ENCODE results near the gene HSPB8.

Gene HSPB8

GRCh38 chr12:119235197-119235751 lies 56.5 kb downstream of the HSPB8 start:
- no peak overlapping the region for H3K4me3 ChIP-seq (replicated peaks; ENCODE audit: insufficient read depth, low read length)
- no peaks in the 10 kb centered on the region for H3K27me3 ChIP-seq (ENCODE audit: insufficient read depth, poor library complexity, severe bottlenecking)
- no peak overlapping the region for H3K27ac ChIP-seq (replicated peaks)
- TF ChIP-seq POLR2AphosphoS5 (IDR thresholded peaks at IDR 0.05; ENCODE audit: low read depth) = no peak
- no peak for TF ChIP-seq GABPA (IDR thresholded peaks at IDR 0.05; ENCODE audit: low read depth)
- TF ChIP-seq, protein P1, sequence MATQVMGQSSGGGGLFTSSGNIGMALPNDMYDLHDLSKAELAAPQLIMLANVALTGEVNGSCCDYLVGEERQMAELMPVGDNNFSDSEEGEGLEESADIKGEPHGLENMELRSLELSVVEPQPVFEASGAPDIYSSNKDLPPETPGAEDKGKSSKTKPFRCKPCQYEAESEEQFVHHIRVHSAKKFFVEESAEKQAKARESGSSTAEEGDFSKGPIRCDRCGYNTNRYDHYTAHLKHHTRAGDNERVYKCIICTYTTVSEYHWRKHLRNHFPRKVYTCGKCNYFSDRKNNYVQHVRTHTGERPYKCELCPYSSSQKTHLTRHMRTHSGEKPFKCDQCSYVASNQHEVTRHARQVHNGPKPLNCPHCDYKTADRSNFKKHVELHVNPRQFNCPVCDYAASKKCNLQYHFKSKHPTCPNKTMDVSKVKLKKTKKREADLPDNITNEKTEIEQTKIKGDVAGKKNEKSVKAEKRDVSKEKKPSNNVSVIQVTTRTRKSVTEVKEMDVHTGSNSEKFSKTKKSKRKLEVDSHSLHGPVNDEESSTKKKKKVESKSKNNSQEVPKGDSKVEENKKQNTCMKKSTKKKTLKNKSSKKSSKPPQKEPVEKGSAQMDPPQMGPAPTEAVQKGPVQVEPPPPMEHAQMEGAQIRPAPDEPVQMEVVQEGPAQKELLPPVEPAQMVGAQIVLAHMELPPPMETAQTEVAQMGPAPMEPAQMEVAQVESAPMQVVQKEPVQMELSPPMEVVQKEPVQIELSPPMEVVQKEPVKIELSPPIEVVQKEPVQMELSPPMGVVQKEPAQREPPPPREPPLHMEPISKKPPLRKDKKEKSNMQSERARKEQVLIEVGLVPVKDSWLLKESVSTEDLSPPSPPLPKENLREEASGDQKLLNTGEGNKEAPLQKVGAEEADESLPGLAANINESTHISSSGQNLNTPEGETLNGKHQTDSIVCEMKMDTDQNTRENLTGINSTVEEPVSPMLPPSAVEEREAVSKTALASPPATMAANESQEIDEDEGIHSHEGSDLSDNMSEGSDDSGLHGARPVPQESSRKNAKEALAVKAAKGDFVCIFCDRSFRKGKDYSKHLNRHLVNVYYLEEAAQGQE (IDR thresholded peaks at IDR 0.05; ENCODE audit: insufficient replicate concordance, low read depth) = no peak
- no peak for TF ChIP-seq SPI1 (IDR thresholded peaks at IDR 0.05; ENCODE audit: borderline replicate concordance, low read depth)
- TF ChIP-seq, protein P2, sequence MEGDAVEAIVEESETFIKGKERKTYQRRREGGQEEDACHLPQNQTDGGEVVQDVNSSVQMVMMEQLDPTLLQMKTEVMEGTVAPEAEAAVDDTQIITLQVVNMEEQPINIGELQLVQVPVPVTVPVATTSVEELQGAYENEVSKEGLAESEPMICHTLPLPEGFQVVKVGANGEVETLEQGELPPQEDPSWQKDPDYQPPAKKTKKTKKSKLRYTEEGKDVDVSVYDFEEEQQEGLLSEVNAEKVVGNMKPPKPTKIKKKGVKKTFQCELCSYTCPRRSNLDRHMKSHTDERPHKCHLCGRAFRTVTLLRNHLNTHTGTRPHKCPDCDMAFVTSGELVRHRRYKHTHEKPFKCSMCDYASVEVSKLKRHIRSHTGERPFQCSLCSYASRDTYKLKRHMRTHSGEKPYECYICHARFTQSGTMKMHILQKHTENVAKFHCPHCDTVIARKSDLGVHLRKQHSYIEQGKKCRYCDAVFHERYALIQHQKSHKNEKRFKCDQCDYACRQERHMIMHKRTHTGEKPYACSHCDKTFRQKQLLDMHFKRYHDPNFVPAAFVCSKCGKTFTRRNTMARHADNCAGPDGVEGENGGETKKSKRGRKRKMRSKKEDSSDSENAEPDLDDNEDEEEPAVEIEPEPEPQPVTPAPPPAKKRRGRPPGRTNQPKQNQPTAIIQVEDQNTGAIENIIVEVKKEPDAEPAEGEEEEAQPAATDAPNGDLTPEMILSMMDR (IDR thresholded peaks at IDR 0.05; ENCODE audit: insufficient read depth, low read length) = no peak
- no peak for DNase-seq (ENCODE audit: low read depth in 1 of 2, low spot score in 1 of 2)

GRCh38 chr12:119236372-119236771 lies 57.6 kb downstream of the HSPB8 start:
- Histone ChIP-seq H3K27ac (replicated peaks) (no peak overlapping the region), H3K27me3 (ENCODE audit: insufficient read depth, poor library complexity, severe bottlenecking) (no peaks in the 10 kb centered on the region), H3K4me3 (replicated peaks; ENCODE audit: insufficient read depth, low read length) (no peak overlapping the region)
- no peak for DNase-seq (ENCODE audit: low read depth in 1 of 2, low spot score in 1 of 2)
- no peak for TF ChIP-seq GABPA (IDR thresholded peaks at IDR 0.05; ENCODE audit: low read depth)
- TF ChIP-seq SPI1 (IDR thresholded peaks at IDR 0.05; ENCODE audit: borderline replicate concordance, low read depth) = no peak
- no peak for TF ChIP-seq POLR2AphosphoS5 (IDR thresholded peaks at IDR 0.05; ENCODE audit: low read depth)
- TF ChIP-seq, protein P1 (IDR thresholded peaks at IDR 0.05; ENCODE audit: insufficient replicate concordance, low read depth) = no peak
- TF ChIP-seq, protein P2 (IDR thresholded peaks at IDR 0.05; ENCODE audit: insufficient read depth, low read length) = no peak

DNA sequence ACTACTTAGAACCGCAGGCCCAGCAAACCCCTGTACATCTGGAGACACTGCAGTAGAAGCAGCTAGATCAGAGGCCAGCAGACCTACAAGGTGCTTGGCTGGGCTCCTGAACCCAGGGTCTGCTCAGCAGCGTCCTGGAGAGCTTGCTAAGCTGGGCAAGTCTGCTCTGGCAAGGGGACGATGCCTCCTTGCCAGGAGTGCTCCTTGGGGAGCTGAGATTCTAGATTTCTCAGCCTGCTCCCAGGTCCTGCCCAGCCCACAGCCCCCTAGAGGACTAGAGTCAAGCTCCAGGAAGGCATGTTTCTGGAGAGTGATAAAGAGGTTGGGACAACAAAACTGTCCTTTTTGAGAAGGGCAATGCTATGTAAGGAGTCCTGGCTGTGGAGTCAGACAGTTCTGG lies 60.3 kb downstream of the HSPB8 start:
- no peak overlapping the region for H3K27ac ChIP-seq (replicated peaks)
- TF ChIP-seq, protein P2 (IDR thresholded peaks at IDR 0.05; ENCODE audit: insufficient read depth, low read length) = no peak
- no peak for TF ChIP-seq SPI1 (IDR thresholded peaks at IDR 0.05; ENCODE audit: borderline replicate concordance, low read depth)
- no peak for TF ChIP-seq GABPA (IDR thresholded peaks at IDR 0.05; ENCODE audit: low read depth)
- TF ChIP-seq POLR2AphosphoS5 (IDR thresholded peaks at IDR 0.05; ENCODE audit: low read depth) = no peak

DNA sequence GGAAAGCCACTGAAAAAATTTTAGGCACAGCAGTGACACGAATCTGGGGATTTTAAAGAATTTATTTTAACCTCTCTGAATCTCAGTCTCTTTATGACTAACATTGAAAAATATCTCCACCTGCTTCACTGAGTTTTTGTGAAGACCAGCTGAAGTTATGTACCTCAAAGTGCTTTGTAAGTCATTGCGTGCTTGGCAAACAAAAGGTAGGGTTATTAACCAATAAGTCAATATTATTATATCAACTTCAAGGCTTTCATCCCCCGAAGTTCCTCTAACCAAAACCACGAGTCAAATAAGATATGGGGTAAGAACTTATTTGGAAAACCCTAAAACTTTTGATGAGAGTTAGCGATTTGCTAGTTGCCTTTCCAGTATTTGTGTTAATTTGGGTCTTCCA lies 62.3 kb downstream of the HSPB8 start:
- TF ChIP-seq, protein P2 (IDR thresholded peaks at IDR 0.05; ENCODE audit: insufficient read depth, low read length) = no peak
- TF ChIP-seq, protein P1 (IDR thresholded peaks at IDR 0.05; ENCODE audit: insufficient replicate concordance, low read depth) = no peak
- TF ChIP-seq SPI1 (IDR thresholded peaks at IDR 0.05; ENCODE audit: borderline replicate concordance, low read depth) = no peak
- TF ChIP-seq POLR2AphosphoS5 (IDR thresholded peaks at IDR 0.05; ENCODE audit: low read depth) = no peak
- TF ChIP-seq GABPA (IDR thresholded peaks at IDR 0.05; ENCODE audit: low read depth) = no peak
- Histone ChIP-seq H3K27ac (replicated peaks) (no peak overlapping the region), H3K4me3 (replicated peaks; ENCODE audit: insufficient read depth, low read length) (no peak overlapping the region), H3K27me3 (ENCODE audit: insufficient read depth, poor library complexity, severe bottlenecking) (no peaks in the 10 kb centered on the region)
- DNase-seq (ENCODE audit: low read depth in 1 of 2, low spot score in 1 of 2) = no peak

More for the DNA sequence above, 60.3 kb downstream of the HSPB8 start:
- no peaks in the 10 kb centered on the region for H3K27me3 ChIP-seq (ENCODE audit: insufficient read depth, poor library complexity, severe bottlenecking)
- DNase-seq (ENCODE audit: low read depth in 1 of 2, low spot score in 1 of 2) = no peak
- H3K4me3 ChIP-seq (replicated peaks; ENCODE audit: insufficient read depth, low read length) = no peak overlapping the region
